IMR-90 (cell line): ENCODE data around the gene CDK15. TPM values are rescaled to one million over a fixed set of nuclear protein-coding genes. Genes with fewer than 3 reads are reported as not detected.
"Not testable (repeated sequence)": the region's sequence is repeated elsewhere in the genome, so short reads cannot be mapped to it uniquely, and the experiment has no call there.

Source experiments
- ATAC-seq: fragments of 200-7000 bp; cut with Tn5 transposase; 2 replicates; pipeline ENCODE4 v1.9.1; 2020; ENCODE audit warnings: low read depth, mild to moderate bottlenecking, moderate library complexity
- BruUV-seq: library from RNA; stranded (reverse); fragments of 400-500 nt; replicated peaks from 2 replicates; lab custom pipeline; 2021; lab: Mats Ljungman, UMichigan
- CTCF ChIA-PET: fragments of 300-600 bp; formaldehyde crosslinking; extraction: SDS; loops from one replicate; lab custom pipeline; 2021; ENCODE audit warnings: antibody characterized with exemption; lab: Yijun Ruan, JAX
- POLR2A ChIA-PET: fragments of 300-600 bp; sonication (Branson Sonifier 250); formaldehyde crosslinking; loops from one replicate; lab custom pipeline; 2022; ENCODE audit warnings: antibody characterized with exemption; ENCODE audit not compliant: unreplicated experiment; lab: Charles Lee
- DNase-seq: peaks from one replicate; pipeline ENCODE4 v3.0.0; 2013
- H2AFZ ChIP-seq: replicated peaks from 2 replicates; pipeline ENCODE3; 2013; ENCODE audit warnings: low read length, mild to moderate bottlenecking; ENCODE audit not compliant: poor library complexity
- H2AK5ac ChIP-seq: 2 replicates; pipeline ENCODE4 v1.6.1; 2013; ENCODE audit warnings: low read depth, low read length, inconsistent platforms
- H2AK9ac ChIP-seq: replicated peaks from 2 replicates; pipeline ENCODE3; 2013; ENCODE audit warnings: mild to moderate bottlenecking, low read depth, low read length, moderate library complexity; ENCODE audit not compliant: poor library complexity
- H2BK120ac ChIP-seq: 2 replicates; pipeline ENCODE4 v1.6.1; 2013; ENCODE audit warnings: low read depth, low read length, inconsistent platforms
- H2BK15ac ChIP-seq: 3 replicates; pipeline ENCODE4 v1.6.1; 2013; ENCODE audit warnings: low read depth, low read length, inconsistent platforms
- H2BK20ac ChIP-seq: 2 replicates; pipeline ENCODE4 v1.6.1; 2013; ENCODE audit warnings: low read depth, mild to moderate bottlenecking, inconsistent platforms, low read length, moderate library complexity
- H2BK5ac ChIP-seq: 2 replicates; pipeline ENCODE4 v1.6.1; 2013; ENCODE audit warnings: mild to moderate bottlenecking, low read depth, low read length, inconsistent platforms; ENCODE audit not compliant: poor library complexity, severe bottlenecking
- H3K14ac ChIP-seq: replicated peaks from 2 replicates; pipeline ENCODE4 v1.6.1; 2013; ENCODE audit warnings: low read depth, low read length, inconsistent platforms
- H3K18ac ChIP-seq: 2 replicates; pipeline ENCODE4 v1.6.1; 2013; ENCODE audit warnings: low read depth, low read length, control low read depth
- H3K23ac ChIP-seq: 2 replicates; pipeline ENCODE4 v1.6.1; 2013; ENCODE audit warnings: low read depth, low read length, inconsistent platforms
- H3K27ac ChIP-seq: 2 replicates; pipeline ENCODE4 v1.5.1; 2013; ENCODE audit warnings: mild to moderate bottlenecking, control low read depth, low read length; ENCODE audit not compliant: insufficient read depth
- H3K27me3 ChIP-seq: 2 replicates; pipeline ENCODE4 v1.6.1; 2013; ENCODE audit warnings: low read length; ENCODE audit not compliant: control insufficient read depth, insufficient read depth
- H3K36me3 ChIP-seq: 2 replicates; pipeline ENCODE4 v1.6.1; 2013; ENCODE audit warnings: low read length, mixed read lengths; ENCODE audit not compliant: control insufficient read depth, insufficient read depth
- H3K4ac ChIP-seq: 2 replicates; pipeline ENCODE4 v1.6.1; 2013; ENCODE audit warnings: low read depth, low read length, inconsistent platforms
- H3K4me1 ChIP-seq: 2 replicates; pipeline ENCODE4 v1.6.1; 2013; ENCODE audit warnings: low read length, mixed read lengths; ENCODE audit not compliant: control insufficient read depth, insufficient read depth
- H3K4me2 ChIP-seq: 2 replicates; pipeline ENCODE4 v1.6.1; 2013; ENCODE audit warnings: low read depth, mild to moderate bottlenecking, control low read depth, low read length, moderate library complexity
- H3K4me3 ChIP-seq: 2 replicates; pipeline ENCODE4 v1.5.1; 2013; ENCODE audit warnings: low read depth, mild to moderate bottlenecking, control low read depth, low read length, moderate library complexity; ENCODE audit not compliant: insufficient read depth
- H3K56ac ChIP-seq: 2 replicates; pipeline ENCODE4 v1.6.1; 2013; ENCODE audit warnings: low read length, inconsistent platforms; ENCODE audit not compliant: insufficient read depth; ENCODE audit errors: extremely low read depth
- H3K79me1 ChIP-seq, 2 experiments: 2 replicates each; pipeline ENCODE4 v1.6.1; 2013; ENCODE audit warnings: low read length in 2 of 2, inconsistent platforms in 1 of 2, low read depth in 1 of 2
- H3K9ac ChIP-seq: 2 replicates; pipeline ENCODE4 v1.6.1; 2013; ENCODE audit warnings: low read depth, low read length, control low read depth
- H3K9me1 ChIP-seq: 2 replicates; pipeline ENCODE4 v1.6.1; 2013; ENCODE audit warnings: low read length, inconsistent platforms; ENCODE audit not compliant: insufficient read depth
- H3K9me3 ChIP-seq: 2 replicates; pipeline ENCODE4 v1.6.1; 2013; ENCODE audit warnings: low read length; ENCODE audit not compliant: control insufficient read depth, insufficient read depth
- H4K20me1 ChIP-seq: 2 replicates; pipeline ENCODE4 v1.6.1; 2013; ENCODE audit warnings: low read length, inconsistent platforms; ENCODE audit not compliant: insufficient read depth
- H4K5ac ChIP-seq: 2 replicates; pipeline ENCODE4 v1.6.1; 2013; ENCODE audit warnings: mild to moderate bottlenecking, low read depth, low read length, control low read depth
- H4K8ac ChIP-seq, 2 experiments: 2 replicates each; pipeline ENCODE4 v1.6.1; 2013; ENCODE audit warnings: low read depth in 2 of 2, low read length in 2 of 2, control low read depth in 1 of 2, inconsistent platforms in 1 of 2
- H4K91ac ChIP-seq: 2 replicates; pipeline ENCODE4 v1.6.1; 2013; ENCODE audit warnings: low read depth, low read length, inconsistent platforms; ENCODE audit not compliant: insufficient read depth
- MAZ ChIP-seq: IDR thresholded peaks from 2 replicates; pipeline ENCODE4 v1.6.1; 2012; ENCODE audit warnings: low read depth, mild to moderate bottlenecking, low read length, improper control_type of control experiment, moderate library complexity, borderline replicate concordance
- NFE2L2 ChIP-seq: fragments of 150-350 bp; IDR thresholded peaks from 2 replicates; pipeline ENCODE4 v1.6.1; 2016; ENCODE audit warnings: low read depth, mild to moderate bottlenecking, low read length
- POLR2A ChIP-seq: IDR thresholded peaks from 2 replicates; pipeline ENCODE4 v1.6.1; 2012; ENCODE audit warnings: mild to moderate bottlenecking, low read depth, low read length
- RFX5 ChIP-seq: IDR thresholded peaks from 2 replicates; pipeline ENCODE4 v1.8.0; 2012; ENCODE audit warnings: low read depth, mild to moderate bottlenecking, low read length, moderate library complexity
- WGBS, 2 experiments: methylation state at CpG; one replicate each; pipeline versions ENCODE4 v1.1.5 to v1.1.7; 2013; ENCODE audit warnings: missing lambda C conversion rate in 2 of 2; ENCODE audit not compliant: insufficient read length in 1 of 2; ENCODE audit errors: extremely low coverage in 2 of 2; 5-methylcytosine and 5-hydroxymethylcytosine counted together
- dilution Hi-C: fragments of 300-500 bp; cut with HindIII; formaldehyde crosslinking; loops from one replicate; pipeline ENCODE4 v1.14.3; 2018; ENCODE audit warnings: low sequenced_read_pairs; ENCODE audit not compliant: unreplicated experiment
- in situ Hi-C: fragments of 300-500 bp; cut with MboI; formaldehyde crosslinking; loops from 3 replicates; pipeline ENCODE4 v1.14.3; 2019; ENCODE audit warnings: low sequenced_read_pairs, inconsistent platforms, mixed read lengths
- intact Hi-C: fragments of 100-400 bp; cut with micrococcal nuclease; formaldehyde crosslinking; loops from 2 replicates; pipeline ENCODE4 v1.10.0; 2022
- polyA plus RNA-seq, 3 experiments: library from polyadenylated mRNA; depleted of rRNA; stranded (reverse); fragments of >200 nt; gene quantifications; 2 replicates each; pipeline ENCODE4 v1.2.3, GENCODE V29; 2012; ENCODE audit warnings: low replicate concordance in 1 of 3
- total RNA-seq: library from RNA; depleted of rRNA; stranded (reverse); fragments of >200 nt; gene quantifications from 2 replicates; pipeline ENCODE4 v1.2.3, GENCODE V29; 2012

The CDK15 gene
- total and polyA plus RNA-seq, 2 of the 4 experiments (the other 2 are of a cell fraction), result 16.1 to 33.0 TPM

DNA sequence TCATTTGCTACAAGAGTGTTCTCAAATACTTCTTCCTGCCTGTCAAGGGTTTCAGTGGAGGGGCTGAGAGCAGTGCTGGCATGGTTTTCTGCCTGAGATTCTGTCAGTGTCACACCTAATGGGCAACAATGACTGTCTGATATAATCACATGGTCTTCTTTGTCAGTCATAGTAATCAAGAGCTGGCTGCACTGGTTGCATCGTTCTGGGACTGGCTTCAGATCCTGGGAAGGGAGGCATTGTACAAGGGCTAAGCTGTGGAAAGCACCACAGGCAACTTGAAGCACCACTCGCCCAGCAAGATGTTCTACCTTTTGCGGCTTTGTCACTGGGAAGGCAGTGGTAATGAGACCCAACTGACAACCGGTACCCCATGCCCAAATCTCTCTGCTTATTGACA is 45.2 kb upstream of the CDK15 start:
- 92% methylated on average over 2 of the region's 4 CpGs; no CpG with 5 or more reads in 1 of the 2 experiments for WGBS, 2 experiments
- H3K4ac ChIP-seq, result no peak overlapping the region
- CTCF ChIA-PET, result no interaction called here
- no peaks in the 10 kb centered on the region for H4K20me1 ChIP-seq
- H2AK5ac ChIP-seq, result no peak overlapping the region
- DNase-seq (no peak), ATAC-seq (no peak)
- H4K8ac ChIP-seq, result no peak overlapping the region
- intact Hi-C loops, result no loop called here
- no peaks in the 10 kb centered on the region for H3K9me3 ChIP-seq
- peaks cover 13 to 25% of the 10 kb centered on the region in 2 experiments for H3K79me1 ChIP-seq
- H2BK15ac ChIP-seq, result no peak overlapping the region
- POLR2A ChIA-PET, result no interaction called here
- no peak overlapping the region for H2AK9ac ChIP-seq
- no TSS peak for BruUV-seq
- no peak overlapping the region for H3K14ac ChIP-seq
- TF ChIP-seq POLR2A (no peak), NFE2L2 (no peak), RFX5 (no peak), MAZ (no peak)
- H3K4me3 ChIP-seq, result no peak overlapping the region
- H3K4me2 ChIP-seq, result no peak overlapping the region
- H3K4me1 ChIP-seq, result no peaks in the 10 kb centered on the region; the same call in 1 of the 2 replicates
- dilution Hi-C loops, result no loop called here
- no peak overlapping the region for H4K91ac ChIP-seq
- H2BK5ac ChIP-seq, result no peak overlapping the region
- no peaks in the 10 kb centered on the region for H3K27me3 ChIP-seq
- H4K5ac ChIP-seq, result no peak overlapping the region
- H2AFZ ChIP-seq, result no peak overlapping the region
- H3K9ac ChIP-seq, result no peak overlapping the region
- H3K9me1 ChIP-seq, result peaks cover 15% of the 10 kb centered on the region
- no peak overlapping the region for H2BK120ac ChIP-seq
- in situ Hi-C loops, result no loop called here
- no peak overlapping the region for H3K23ac ChIP-seq
- H3K36me3 ChIP-seq, result peaks cover 23% of the 10 kb centered on the region
- H2BK20ac ChIP-seq, result no peak overlapping the region
- H3K56ac ChIP-seq, result no peak overlapping the region
- no peak overlapping the region for H3K27ac ChIP-seq
- H3K18ac ChIP-seq, result no peak overlapping the region

DNA sequence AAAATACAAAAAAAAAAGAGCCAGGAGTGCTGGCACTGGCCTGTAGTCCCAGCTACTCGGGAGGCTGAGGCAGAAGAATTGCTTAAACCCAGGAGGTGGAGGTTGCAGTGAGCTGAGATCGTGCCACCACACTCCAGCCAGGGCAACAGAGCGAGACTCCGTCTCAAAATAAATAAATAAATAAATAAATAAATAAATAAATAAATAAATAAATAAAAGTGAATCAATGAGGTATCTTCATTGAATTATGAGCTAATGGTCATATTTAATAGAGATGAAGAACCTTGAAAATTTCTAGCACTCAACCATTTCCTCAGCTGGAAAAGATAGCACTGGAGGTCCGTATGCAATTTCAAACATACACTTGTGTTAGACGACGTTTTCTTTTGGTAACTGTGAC is 41.9 kb upstream of the CDK15 start:
- H4K8ac ChIP-seq, H2AFZ ChIP-seq, H4K91ac ChIP-seq, H3K18ac ChIP-seq, H3K4me1 ChIP-seq, H2BK120ac ChIP-seq, H3K9ac ChIP-seq, ATAC-seq, in situ Hi-C loops, H3K56ac ChIP-seq, H3K27ac ChIP-seq, H2BK20ac ChIP-seq, H3K4me3 ChIP-seq, H3K23ac ChIP-seq, H2AK5ac ChIP-seq, H4K5ac ChIP-seq, dilution Hi-C loops, H2BK5ac ChIP-seq, POLR2A ChIA-PET, H4K20me1 ChIP-seq, H2AK9ac ChIP-seq, H2BK15ac ChIP-seq, BruUV-seq, H3K9me3 ChIP-seq, intact Hi-C loops, H3K4me2 ChIP-seq, DNase-seq, H3K27me3 ChIP-seq, H3K14ac ChIP-seq, H3K4ac ChIP-seq: not testable (repeated sequence)
- CTCF ChIA-PET, result interaction anchor here (0.6 kb wide), 1 partner anchor 141 kb away, joined by 3 read pairs; no protein-coding TSS in a partner anchor
- WGBS, 2 experiments, result no CpG with 5 or more reads among the region's 7 CpGs
- Histone ChIP-seq H3K9me1 (peaks cover 21% of the 10 kb centered on the region), H3K79me1 (peaks cover 19 to 36% of the 10 kb centered on the region in 2 experiments), H3K36me3 (peaks cover 19% of the 10 kb centered on the region)
